GM18867 (cell line): ENCODE data around the gene SLC11A1.

Source experiments
- ATAC-seq: cut with Tn5 transposase; IDR thresholded peaks from one replicate; pipeline ENCODE4 v1.9.1; 2021; ENCODE audit warnings: mild to moderate bottlenecking, moderate library complexity; ENCODE audit not compliant: unreplicated experiment

Gene SLC11A1

DNA sequence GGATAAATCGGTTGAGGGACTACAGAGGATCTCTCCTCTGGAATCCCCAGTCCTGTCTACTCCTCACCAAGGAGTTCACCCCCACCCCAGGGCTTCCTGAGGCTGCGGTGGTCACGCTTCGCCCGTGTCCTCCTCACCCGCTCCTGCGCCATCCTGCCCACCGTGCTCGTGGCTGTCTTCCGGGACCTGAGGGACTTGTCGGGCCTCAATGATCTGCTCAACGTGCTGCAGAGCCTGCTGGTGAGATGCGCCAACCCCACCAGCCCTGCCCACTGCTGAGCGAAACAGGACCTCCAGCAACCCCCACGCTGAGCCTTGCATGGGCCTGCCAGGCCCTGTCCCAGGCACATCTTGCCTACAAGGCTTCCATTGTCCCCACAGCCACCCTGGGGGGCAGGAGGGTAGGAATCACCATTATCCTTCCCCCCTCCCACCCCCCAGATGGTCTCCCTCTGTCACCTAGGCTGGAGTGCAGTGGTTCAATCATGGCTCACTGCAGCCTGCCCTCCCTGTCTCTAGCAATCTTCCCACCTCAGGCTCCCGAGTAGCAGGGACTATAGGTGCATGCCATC, 10.9 kb downstream of the SLC11A1 start:
- no peak for ATAC-seq

DNA sequence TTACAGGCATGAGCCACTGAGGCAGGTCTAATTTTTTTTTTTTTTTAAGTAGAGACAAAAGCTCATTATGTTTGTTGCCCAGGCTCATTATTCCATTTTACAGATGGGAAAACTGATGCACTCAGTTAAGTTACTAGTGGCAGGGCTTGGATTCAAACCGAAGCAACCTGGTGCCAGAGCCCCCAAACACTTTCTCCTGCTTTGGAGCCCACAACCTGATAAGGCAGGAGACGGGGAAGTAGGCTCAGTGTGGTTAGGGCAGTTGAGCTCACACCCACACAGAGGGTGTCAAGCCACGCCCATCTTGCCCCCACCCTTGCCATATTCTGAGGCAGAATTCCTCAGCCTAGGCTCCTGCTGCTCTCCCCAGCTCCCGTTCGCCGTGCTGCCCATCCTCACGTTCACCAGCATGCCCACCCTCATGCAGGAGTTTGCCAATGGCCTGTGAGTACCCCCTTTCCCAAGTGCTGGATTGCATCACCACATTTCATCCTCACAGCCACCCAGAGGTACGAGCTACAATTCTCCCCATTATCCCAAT, 11.7 kb downstream of the SLC11A1 start:
- ATAC-seq = no peak

DNA sequence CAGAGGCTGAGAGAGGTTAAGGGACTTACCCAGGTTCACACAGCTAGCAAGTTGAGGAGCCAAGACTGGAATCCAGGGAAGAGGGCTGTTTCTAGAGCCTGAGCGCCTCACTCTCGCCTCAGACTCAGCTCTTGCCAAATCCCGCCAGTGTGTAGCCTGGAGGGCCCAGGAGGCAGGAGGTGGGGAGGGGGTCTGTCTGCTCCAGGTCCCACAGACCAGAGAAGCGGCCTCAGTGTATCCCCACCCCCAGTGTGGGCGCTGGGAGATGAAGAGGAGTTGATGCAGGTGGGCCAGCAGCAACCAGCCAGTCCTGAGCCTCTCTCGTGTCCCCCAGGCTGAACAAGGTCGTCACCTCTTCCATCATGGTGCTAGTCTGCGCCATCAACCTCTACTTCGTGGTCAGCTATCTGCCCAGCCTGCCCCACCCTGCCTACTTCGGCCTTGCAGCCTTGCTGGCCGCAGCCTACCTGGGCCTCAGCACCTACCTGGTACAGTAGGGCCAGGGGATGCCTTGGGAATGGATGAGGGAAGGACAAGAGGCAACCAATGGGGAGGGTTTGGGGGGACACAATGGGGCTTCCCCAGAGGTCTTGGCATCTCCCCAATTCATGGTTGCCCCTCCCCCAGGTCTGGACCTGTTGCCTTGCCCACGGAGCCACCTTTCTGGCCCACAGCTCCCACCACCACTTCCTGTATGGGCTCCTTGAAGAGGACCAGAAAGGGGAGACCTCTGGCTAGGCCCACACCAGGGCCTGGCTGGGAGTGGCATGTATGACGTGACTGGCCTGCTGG, 12.4 kb downstream of the SLC11A1 start:
- ATAC-seq = no peak

DNA sequence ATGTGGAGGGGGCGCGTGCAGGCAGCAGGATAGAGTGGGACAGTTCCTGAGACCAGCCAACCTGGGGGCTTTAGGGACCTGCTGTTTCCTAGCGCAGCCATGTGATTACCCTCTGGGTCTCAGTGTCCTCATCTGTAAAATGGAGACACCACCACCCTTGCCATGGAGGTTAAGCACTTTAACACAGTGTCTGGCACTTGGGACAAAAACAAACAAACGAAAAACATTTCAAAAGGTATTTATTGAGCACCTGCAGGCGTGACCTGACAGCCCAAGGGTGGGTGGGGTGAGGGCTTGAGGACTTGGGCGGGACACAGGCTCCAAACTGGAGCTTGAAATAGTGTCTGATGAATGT, 13.0 kb downstream of the SLC11A1 start:
- no peak for ATAC-seq

DNA sequence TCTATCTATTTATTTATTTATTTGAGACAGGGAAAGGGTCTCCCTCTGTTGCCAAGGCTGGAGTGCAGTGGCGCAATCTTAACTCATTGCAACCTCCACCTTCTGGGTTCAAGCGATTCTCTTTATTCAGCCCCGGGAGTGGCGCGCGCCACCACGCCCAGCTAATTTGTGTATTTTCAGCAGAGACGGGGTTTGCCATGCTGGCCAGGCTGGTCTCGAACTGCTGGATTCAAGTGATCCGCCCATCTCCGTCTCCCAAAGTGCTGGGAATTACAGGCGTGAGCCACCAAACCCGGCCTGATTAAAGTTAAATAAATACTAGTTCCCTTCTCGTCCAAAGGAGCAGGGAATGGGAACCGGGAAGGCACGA, 13.4 kb downstream of the SLC11A1 start:
- no peak for ATAC-seq

DNA sequence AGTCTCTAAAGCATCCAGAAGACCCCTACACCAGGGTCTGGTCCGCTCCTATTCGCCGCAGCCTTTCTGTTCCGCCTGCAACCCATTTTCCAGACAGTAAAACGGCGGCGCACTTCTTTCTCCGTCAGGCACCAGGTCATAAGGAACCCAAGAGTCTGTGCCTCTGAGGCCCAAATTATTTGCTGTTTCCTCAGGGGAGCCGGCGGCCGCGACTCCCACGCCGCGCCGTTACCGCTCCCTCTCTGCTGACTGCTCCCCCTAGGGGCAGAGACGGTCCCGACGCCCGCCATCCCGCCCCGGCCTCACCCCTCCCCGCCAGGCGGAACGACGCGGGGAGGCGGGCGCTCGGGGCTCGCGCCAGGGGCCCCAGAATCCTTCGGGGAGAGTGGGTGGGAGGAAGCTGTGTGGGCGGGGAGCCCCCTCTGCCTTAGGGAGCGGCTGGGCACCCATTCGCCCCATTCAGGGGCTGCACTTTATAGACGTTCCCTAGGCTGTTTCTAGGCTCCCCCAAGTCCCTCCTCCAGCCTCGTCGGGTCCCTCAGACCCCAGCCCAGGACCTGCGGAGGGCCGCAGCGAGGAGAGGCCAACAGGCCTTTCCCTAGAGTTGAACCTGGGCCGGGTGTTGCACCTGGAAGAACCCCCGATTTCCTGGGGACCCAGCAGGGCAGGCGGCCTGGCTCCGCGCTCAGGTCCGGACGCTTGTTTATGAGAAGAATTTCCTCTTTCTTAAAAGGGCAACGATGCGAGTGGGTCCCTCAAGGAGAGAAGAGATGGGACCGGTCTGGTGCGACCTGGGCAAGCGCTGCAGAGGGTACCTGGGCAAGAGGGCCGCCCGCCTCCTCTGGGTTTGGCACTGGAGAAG, 14.0 kb downstream of the SLC11A1 start:
- ATAC-seq = peak; percentile 50

DNA sequence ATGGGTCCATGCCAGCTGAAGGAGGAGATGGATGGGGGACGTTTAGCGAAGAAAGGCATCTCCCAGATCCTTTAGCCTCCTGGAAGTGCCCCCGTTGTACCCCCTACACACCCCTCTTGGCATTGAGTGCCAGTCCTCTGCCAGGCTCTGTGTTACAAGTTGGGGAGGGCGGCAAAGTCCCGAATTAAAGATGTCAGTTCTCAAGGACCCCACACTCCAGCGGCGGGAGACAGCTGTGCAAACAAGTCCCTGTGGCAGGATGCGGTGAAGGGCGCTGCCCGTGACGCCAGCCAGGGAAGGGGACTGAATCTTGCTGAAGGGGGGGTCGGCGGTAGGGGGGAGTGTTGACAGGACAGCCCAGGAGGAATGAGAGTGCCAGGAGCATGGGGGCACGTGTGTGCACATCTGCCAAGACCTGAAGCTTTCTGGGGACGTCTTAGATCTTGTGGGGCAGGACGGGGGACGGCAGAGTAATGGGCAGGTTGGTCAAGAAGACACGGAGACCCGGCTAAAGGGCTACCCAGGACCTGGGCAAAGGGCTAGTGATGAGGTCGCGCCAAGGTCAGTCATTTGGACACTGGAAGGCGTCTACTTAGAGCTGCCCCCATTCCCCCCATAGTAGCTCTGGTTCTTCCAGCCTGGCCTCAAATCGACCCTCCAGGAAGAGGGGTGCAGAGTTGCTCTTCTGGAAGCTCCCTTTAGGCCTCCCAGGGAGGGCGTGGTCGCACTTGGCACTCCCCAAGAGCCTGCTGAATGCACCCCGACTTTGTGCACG, 14.8 kb downstream of the SLC11A1 start:
- ATAC-seq = no peak

DNA sequence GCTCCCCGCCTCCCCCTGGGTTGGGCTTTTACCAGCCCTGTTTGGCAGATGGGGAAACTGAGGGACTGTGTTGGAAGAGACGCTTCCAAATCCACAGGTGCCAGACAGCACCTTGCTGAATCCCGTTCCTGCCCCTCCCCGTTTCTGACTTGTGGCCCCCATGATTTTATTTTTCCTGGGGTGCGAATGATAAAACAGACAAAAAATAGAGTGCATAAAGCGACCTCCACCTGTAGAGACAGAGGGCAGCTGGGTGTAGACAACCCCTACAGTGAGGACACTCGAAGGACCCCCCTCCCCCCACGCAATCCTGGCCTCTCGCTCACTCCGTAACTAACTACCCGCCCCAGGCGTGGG, 15.4 kb downstream of the SLC11A1 start:
- no peak for ATAC-seq

DNA sequence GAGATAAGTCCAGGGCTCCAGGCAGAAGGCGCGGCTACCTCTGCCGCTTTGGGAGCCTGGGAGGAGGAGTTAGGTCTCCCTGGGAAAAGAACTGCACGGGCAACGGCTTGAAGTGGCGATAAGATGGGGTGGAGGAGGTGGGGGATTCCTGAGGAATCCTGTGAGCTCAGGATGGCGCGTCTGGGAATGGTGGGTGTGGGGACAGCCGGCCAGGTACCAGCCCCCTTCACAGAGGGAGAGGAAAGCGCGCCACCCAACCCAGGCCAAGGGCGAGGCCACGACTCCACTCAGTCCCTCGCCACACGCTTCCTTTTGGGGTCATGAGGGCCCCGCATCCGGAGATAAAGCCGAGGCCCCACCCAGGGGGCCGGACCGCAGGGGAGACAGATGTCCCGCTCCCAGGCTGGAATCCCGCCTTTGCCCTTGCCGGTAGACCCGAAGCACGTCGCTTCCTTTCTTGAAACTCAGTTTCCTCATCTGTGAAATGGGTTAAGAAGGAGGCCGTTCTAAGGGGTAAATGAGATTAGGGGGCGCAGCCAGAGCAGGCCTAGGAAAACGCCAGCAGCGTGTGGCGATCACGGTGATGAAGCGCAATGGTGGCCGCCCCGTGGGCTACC, 15.9 kb downstream of the SLC11A1 start:
- ATAC-seq = peak; percentile 14

DNA sequence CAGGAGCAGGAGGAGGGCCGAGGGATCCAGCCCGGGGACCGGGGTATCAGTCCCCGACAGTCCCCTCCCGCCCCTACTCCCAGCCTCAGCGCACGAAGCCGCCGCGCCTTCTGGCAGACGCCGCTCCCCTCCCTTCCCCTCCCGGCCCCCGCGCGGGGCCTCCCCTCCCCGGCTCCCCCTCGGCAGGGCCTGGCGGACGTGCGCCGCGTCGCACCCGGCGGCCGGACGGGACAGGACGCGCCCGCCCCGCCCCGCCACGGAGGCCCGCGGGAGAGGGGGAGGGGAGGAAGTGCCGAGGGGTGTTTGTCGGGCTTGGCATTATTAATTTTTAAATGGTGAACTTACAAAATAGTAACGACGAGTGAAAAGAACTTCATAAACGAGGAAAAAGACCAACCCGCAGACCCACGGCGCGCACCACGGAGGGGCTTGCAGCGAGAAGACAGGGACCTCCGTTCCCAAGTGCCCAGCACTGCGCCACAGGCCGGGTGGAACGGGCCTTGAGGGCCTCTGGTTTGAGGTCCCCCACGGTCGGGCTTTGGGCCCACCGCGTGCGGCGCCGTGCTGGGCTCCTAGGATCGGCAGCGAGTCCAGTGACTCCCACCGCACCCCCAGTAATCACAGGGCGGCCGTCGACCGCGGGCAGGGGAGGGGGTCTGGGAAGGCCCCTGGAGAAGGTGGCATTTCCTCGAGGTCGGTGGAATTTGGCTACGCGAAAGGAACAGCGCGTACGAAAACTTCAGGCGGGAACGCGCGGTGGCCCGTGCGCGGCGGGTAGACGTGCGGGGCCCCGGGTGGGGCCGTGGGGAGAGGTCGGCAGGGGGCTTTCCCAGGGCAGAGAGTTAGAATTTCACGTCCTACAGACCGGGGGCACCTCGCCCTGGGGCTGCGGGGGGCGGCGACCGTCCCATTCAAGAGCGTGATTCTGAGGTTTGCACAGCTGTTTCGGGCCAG, 16.6 kb downstream of the SLC11A1 start:
- ATAC-seq = peak; percentile 25

DNA sequence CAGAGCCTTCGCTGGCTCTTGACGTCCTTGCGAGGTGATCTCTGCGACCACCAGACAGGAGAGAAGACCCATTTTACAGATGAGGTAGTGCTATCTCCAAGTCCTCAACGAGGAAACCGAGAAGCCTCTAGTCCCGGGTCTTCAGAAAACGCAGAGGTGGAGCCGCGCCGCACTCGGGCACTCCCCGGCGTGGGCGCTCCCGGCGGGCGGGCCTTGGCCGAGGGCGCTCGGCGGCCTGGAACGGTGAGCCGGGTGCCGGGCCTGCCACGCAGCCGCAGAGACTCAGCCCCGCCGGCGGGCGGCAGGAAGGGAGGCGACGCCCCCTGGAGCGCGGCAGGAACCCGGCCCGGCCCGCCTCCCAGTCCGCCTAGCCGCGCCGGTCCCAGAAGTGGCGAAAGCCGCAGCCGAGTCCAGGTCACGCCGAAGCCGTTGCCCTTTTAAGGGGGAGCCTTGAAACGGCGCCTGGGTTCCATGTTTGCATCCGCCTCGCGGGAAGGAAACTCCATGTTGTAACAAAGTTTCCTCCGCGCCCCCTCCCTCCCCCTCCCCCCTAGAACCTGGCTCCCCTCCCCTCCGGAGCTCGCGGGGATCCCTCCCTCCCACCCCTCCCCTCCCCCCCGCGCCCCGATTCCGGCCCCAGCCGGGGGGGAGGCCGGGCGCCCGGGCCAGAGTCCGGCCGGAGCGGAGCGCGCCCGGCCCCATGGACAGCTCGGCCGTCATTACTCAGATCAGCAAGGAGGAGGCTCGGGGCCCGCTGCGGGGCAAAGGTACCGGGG, 17.5 kb downstream of the SLC11A1 start, which contains the start of gene CTDSP1:
TSS of gene CTDSP1 (plus strand) at position 478 of the 776 bp plus-strand sequence. CDS start at position 701, 223 bp downstream.
- peak; percentile 42 for ATAC-seq

DNA sequence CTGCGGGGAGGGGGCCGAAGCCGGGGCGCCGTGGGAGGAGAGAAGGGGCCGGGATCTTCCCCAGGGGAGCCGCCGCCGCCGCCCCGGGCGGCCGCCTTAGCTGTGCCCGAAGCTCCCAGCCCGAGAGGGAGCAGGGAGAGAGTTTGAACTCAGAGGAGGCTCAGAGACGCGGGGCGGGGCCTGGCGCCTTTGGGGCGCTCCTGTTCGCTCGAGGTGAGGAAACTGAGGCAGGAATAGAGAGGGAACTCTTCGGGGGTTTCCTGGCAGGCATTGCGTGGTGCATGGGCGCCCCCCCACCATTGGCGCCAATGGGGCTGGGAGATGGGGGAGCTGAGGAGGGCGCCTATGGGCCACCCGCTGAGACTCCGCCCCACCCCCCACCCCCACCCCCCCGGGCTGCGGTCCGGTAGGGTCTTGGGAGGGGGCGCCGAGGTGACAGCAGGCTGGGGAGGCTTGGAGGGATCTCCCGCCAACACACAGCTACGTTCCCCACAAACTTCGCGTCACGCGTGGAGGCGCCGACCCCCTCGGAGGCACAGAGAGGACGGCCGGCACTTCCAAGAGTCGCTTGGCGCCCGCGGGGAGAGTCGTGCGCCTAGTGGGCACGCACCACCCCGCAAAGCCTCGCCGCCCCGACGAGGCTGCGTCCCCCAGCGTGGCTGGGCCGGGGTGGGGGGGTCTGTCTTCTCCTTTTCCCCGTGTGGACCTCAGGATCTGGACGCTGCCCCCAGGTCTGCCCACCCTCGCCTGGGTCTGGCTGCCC, 18.3 kb downstream of the SLC11A1 start:
- ATAC-seq = no peak

DNA sequence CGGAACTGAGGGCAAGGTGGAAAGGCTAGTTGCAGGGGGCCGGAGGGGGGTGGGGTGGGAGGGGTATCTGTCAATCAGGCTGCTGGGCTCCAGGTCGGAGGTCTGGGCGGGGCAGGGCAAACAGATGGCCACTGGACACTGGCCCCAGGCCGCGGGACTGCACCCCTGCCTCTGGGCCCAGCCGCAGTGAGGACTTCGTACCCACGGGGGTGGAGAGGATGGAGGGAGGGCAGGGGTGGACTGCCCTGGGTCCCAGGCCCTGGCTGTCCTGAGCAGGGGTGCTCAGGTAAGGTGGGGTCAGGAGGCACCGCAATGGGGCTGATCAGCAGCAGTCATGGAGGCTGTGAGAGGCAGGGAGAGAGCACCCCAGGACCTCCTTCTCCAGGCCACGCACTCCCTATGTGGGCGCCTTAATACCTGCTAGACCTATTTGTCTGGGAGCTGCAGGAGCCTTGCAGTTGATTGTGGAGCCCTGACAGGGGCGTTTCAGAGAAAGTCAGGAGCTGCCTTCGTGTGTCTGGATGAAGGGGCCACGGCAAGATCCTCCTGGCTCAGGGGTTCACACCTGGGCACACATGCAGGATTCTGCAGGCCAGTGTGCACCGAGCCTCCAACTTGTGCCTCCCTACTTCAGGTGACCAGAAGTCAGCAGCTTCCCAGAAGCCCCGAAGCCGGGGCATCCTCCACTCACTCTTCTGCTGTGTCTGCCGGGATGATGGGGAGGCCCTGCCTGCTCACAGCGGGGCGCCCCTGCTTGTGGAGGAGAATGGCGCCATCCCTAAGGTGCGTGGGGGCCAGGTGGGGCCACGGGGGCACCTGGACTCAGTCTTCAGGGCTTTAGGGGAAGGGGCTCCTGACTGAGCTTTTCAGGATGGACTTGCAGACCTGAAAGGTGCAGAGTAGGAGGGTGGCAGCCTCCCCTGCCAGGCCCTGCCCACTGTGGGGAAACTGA, 19.1 kb downstream of the SLC11A1 start:
- ATAC-seq = no peak

DNA sequence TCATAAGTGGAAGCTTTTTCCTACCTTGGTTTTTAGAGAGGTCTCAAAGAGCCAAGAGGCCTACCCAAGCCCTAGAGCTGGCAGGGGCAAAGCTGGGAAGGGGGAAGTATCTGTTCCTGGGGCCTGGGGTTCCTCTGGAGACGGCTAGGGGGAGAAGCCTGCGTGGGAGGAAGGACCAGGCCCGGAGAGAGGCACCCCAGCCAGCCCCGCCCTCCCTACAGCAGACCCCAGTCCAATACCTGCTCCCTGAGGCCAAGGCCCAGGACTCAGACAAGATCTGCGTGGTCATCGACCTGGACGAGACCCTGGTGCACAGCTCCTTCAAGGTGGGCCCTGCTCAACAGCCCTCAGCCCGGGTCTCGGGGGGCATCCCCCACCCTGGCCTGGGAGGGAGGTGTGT, 19.8 kb downstream of the SLC11A1 start:
- ATAC-seq = no peak

DNA sequence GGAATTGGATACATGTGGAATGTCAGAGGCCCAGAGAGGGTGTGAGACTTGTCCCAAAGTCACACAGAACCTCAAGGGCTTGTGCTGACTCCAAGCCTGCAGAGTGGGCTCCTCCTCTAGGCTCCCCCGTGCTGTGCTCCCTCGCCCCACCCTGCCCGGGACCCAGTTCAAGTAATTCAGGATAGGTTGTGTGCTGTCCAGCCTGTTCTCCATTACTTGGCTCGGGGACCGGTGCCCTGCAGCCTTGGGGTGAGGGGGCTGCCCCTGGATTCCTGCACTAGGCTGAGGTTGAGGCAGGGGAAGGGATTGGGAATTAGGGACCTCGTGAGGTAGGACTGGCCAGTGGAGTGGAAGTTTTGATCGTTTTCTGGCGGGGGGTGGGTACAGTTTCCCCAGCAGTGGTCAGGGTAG, 20.4 kb downstream of the SLC11A1 start:
- no peak for ATAC-seq

DNA sequence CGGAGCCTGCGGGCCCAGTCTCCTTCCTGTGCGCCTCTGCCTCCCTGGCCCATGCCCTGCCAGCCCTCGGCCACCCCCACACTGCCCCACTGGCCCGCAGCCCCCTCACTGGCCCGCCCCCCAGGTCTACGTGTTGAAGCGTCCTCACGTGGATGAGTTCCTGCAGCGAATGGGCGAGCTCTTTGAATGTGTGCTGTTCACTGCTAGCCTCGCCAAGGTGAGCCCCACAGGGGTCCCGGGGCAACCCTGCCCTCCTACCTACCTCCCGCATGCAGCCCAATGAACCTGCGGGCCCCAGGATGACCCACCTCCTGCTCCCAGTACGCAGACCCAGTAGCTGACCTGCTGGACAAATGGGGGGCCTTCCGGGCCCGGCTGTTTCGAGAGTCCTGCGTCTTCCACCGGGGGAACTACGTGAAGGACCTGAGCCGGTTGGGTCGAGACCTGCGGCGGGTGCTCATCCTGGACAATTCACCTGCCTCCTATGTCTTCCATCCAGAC, 20.9 kb downstream of the SLC11A1 start:
- no peak for ATAC-seq
